Upper lobe of right lung (tissue), 1 donor: Measurements from ENCODE around the gene CHAC1. TPM values are rescaled to one million over a fixed set of nuclear protein-coding genes. Genes with fewer than 3 reads are reported as not detected.
A peak's percentile ranks its signal among the peaks of the same experiment; 100 is the strongest.

Experiments
- ATAC-seq: fragments of 200-7000 bp; cut with Tn5 transposase; one replicate; pipeline ENCODE4 v1.9.1; 2020; ENCODE audit warnings: mild to moderate bottlenecking, moderate library complexity
- DNase-seq: peaks from one replicate; pipeline ENCODE4 v3.0.0-alpha.2; 2020
- H3K27ac ChIP-seq: fragments of 200-600 bp; one replicate; pipeline ENCODE4 v1.8.0; 2022
- H3K27me3 ChIP-seq: fragments of 200-600 bp; one replicate; pipeline ENCODE4 v1.8.0; 2022; ENCODE audit warnings: mild to moderate bottlenecking
- H3K36me3 ChIP-seq: fragments of 200-600 bp; one replicate; pipeline ENCODE4 v1.8.0; 2022
- H3K4me1 ChIP-seq: fragments of 200-600 bp; one replicate; pipeline ENCODE4 v1.8.0; 2022
- H3K4me3 ChIP-seq: fragments of 200-600 bp; one replicate; pipeline ENCODE4 v1.8.0; 2022; ENCODE audit warnings: mild to moderate bottlenecking
- H3K9me3 ChIP-seq: fragments of 200-600 bp; one replicate; pipeline ENCODE4 v1.8.0; 2022
- CTCF ChIP-seq: fragments of 200-600 bp; IDR thresholded peaks from one replicate; pipeline ENCODE4 v1.8.0; 2022; ENCODE audit warnings: antibody characterized with exemption
- intact Hi-C: fragments of 100-400 bp; cut with DNase I; formaldehyde crosslinking; loops from one replicate; pipeline ENCODE4 v1.11.0; 2022
- total RNA-seq: library from RNA; stranded (reverse); fragmentation: NEBNext Ultra II Directional; extraction: Animal tissue kit (Norgen Biotek cat#: 25700); gene quantifications from one replicate; pipeline ENCODE4 v1.2.1, GENCODE V29; 2021
- donor health status: DM: no; HTN: yes; CAD: no; lungs with severe emphysema.

The CHAC1 gene
- total RNA-seq, 1 donor from 2014 or later, result 4.4 TPM

DNA sequence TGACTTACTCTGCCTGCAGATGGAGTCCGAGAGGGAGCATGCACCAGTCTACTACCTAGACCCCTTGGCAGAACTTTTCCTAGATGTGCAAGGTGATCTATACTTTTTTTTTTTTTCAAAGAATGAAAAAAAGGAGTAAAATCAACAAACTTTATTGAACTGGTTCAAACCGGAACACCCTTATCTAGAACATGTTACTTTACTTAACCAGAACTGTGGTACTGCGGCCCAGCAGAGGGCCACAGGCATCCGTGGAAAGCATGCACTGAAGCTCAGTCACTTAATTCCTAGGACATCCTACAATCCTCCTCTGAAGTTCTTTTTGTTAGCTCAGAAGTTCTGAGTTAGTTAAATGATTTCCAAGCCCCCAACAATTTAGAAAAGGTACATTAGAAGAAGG lies 21.6 kb downstream of the CHAC1 start:
- DNase-seq, result no peak
- no peak for TF ChIP-seq CTCF
- intact Hi-C loops, result no loop called here

DNA sequence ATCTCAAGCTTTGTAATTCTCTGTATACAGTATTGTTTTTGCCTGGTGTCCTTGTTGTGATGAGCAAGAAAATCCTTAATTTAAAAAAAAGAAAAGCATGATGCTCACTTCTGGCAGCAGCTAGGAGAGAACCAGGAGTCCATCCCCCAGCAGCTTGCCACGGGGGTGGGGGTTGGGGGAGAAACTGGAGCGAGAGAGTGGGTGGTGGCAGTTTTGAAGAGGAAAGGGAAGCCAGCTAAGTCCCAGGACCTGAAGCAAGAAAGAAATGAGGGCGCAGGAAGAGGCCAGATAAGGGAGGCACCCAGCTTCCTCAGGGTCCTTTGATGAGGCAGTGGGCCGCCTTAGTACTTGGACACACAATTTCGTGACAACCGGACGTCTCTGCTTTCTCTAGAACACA lies 23.5 kb downstream of the CHAC1 start:
- H3K9me3 ChIP-seq, result no peaks in the 10 kb centered on the region
- no peaks in the 10 kb centered on the region for H3K27me3 ChIP-seq
- intact Hi-C loops, result no loop called here
- H3K36me3 ChIP-seq, result peaks cover 56% of the 10 kb centered on the region
- no peaks in the 10 kb centered on the region for H3K4me1 ChIP-seq
- DNase-seq (no peak), ATAC-seq (no peak)
- no peak overlapping the region for H3K27ac ChIP-seq
- TF ChIP-seq CTCF, result no peak
- H3K4me3 ChIP-seq, result no peak overlapping the region

More for the DNA sequence above, 21.6 kb downstream of the CHAC1 start:
- Histone ChIP-seq H3K27me3 (no peaks in the 10 kb centered on the region), H3K4me1 (no peaks in the 10 kb centered on the region), H3K9me3 (no peaks in the 10 kb centered on the region), H3K27ac (no peak overlapping the region), H3K4me3 (no peak overlapping the region), H3K36me3 (peaks cover 36% of the 10 kb centered on the region)
- no peak for ATAC-seq

DNA sequence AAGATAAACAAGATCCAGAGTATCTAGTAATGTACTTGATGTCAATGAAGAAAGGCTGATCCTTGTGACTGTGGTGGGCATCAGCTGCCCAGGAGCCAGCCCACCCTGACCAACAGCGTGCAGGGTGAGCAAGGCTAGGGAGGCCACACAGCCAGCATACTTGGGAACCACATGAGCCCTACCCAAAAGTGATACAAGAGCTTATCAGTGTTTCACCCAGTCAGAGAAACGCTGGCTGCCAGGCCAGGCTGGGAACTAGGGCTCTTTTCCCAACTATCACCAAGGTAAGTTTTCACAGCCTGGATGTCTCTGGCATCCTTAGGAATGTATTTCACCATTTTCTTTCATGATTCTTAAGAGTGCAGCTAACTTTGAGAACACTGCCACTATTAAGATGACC lies 24.9 kb downstream of the CHAC1 start:
- Histone ChIP-seq H3K4me1 (peaks cover 5% of the 10 kb centered on the region), H3K36me3 (peaks cover 69% of the 10 kb centered on the region), H3K9me3 (no peaks in the 10 kb centered on the region), H3K27me3 (no peaks in the 10 kb centered on the region), H3K27ac (no peak overlapping the region), H3K4me3 (no peak overlapping the region)
- DNase-seq (no peak), ATAC-seq (no peak)
- intact Hi-C loops, result no loop called here
- no peak for TF ChIP-seq CTCF

DNA sequence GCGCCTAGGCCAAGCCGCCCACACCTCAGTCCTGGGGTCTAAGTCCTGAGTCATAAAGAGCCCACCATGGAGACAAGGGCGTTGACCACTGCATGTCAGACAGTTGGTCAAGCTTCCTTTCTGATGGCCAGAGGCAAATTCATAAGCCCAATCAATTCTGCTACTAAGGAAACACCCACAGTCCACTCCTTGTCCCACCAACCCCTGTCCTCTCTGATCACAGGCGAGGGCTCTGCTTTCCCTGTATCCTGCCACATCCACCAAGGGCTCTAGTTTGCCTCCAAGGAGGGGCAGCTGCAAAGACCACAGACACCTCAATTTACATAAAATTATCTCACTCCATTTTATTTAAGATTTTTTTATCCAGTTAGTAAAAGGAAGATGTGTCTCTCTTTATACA lies 25.3 kb downstream of the CHAC1 start:
- no peak for DNase-seq
- H3K9me3 ChIP-seq, result no peaks in the 10 kb centered on the region
- H3K27me3 ChIP-seq, result no peaks in the 10 kb centered on the region
- ATAC-seq, result no peak
- peaks cover 73% of the 10 kb centered on the region for H3K36me3 ChIP-seq
- no peak for TF ChIP-seq CTCF
- H3K4me3 ChIP-seq, result no peak overlapping the region
- H3K4me1 ChIP-seq, result peaks cover 5% of the 10 kb centered on the region
- intact Hi-C loops, result no loop called here
- H3K27ac ChIP-seq, result no peak overlapping the region

DNA sequence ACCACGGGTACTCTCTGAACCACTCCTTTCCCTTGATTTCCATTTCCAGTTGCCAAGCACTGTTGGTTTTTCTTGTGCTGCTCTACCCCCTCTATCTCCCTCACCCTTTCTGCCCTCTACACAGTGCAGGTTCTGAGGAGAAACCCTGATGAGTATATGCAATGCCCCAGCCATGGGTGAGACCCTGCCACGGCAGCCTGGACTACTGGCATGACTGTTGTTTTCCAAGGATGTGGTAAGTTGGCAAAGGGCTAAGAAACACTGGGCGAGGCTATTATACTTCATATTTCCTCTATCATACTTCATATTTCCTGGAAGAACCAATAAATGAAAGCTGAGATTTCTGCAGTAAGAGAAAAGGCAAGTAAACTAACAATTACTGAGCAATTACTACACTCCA lies 27.9 kb downstream of the CHAC1 start:
- DNase-seq, result no peak
- Histone ChIP-seq H3K27ac (no peak overlapping the region), H3K4me1 (peaks cover 5% of the 10 kb centered on the region), H3K27me3 (no peaks in the 10 kb centered on the region), H3K9me3 (no peaks in the 10 kb centered on the region), H3K4me3 (no peak overlapping the region), H3K36me3 (peaks cover 100% of the 10 kb centered on the region)
- no peak for ATAC-seq
- intact Hi-C loops, result no loop called here
- no peak for TF ChIP-seq CTCF

DNA sequence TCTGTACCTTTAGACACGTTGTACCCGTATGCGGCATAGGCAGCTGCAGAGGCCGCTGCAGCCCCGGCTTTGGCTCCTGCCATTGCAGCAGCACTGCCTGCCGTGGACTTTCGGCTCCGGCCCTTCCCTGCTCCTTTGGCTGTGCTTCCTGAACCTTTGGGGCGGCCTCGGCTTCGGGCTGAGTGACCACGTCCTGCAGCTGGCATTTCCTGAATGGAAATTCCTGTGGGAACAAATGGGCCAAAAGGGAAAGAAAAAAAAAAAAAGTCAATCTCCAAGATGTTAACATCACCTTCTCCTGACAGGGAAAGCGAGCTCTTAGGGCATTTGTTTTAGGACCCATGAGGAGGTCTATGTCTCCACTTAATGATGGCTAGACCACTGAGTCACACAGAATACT lies 29.6 kb downstream of the CHAC1 start:
- no peaks in the 10 kb centered on the region for H3K9me3 ChIP-seq
- ATAC-seq (peak; percentile 41), DNase-seq (no peak)
- no peaks in the 10 kb centered on the region for H3K27me3 ChIP-seq
- no peak overlapping the region for H3K4me3 ChIP-seq
- TF ChIP-seq CTCF, result no peak
- H3K27ac ChIP-seq, result no peak overlapping the region
- intact Hi-C loops, result no loop called here
- H3K36me3 ChIP-seq, result peaks cover 100% of the 10 kb centered on the region
- H3K4me1 ChIP-seq, result peaks cover 5% of the 10 kb centered on the region
